Mammary epithelial cell (primary cell): Measurements from ENCODE around the gene HHLA2.

Experiments
- EZH2 ChIP-seq: IDR thresholded peaks from 2 replicates; pipeline ENCODE4 v1.6.1; 2012; ENCODE audit warnings: low read length, inconsistent platforms, borderline replicate concordance
- TF ChIP-seq, protein P1 (sequence below), 2 donors: IDR thresholded peaks in 1 of 2; conservative IDR thresholded peaks in 1 of 2; 2 replicates each; pipeline ENCODE4 v1.5.1; 2011 to 2012; ENCODE audit warnings: inconsistent platforms in 2 of 2, low read length in 2 of 2, mild to moderate bottlenecking in 2 of 2, control low read depth in 1 of 2, low read depth in 1 of 2; ENCODE audit not compliant: insufficient read depth in 1 of 2; ENCODE audit errors: extremely low read depth in 1 of 2

DNA sequence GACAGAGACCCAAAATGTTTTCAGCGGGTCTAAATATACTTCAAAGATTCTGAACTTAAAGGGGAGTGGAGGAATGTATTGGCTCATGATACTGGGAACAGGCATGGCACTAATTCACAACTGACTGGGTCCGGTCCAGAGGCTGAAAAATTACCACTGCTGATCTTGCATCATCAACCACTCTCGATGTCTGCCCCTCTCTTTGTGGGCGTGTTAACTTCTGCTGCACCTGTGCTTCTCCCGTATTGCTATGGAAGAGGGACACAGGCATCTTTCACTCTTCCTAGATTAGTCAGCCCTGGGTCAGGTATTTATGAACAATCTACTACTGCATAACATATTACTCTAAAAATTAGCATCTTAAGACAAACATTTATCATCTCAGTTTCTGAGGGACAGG is 33.2 kb downstream of the HHLA2 start:
- TF ChIP-seq, protein P1, sequence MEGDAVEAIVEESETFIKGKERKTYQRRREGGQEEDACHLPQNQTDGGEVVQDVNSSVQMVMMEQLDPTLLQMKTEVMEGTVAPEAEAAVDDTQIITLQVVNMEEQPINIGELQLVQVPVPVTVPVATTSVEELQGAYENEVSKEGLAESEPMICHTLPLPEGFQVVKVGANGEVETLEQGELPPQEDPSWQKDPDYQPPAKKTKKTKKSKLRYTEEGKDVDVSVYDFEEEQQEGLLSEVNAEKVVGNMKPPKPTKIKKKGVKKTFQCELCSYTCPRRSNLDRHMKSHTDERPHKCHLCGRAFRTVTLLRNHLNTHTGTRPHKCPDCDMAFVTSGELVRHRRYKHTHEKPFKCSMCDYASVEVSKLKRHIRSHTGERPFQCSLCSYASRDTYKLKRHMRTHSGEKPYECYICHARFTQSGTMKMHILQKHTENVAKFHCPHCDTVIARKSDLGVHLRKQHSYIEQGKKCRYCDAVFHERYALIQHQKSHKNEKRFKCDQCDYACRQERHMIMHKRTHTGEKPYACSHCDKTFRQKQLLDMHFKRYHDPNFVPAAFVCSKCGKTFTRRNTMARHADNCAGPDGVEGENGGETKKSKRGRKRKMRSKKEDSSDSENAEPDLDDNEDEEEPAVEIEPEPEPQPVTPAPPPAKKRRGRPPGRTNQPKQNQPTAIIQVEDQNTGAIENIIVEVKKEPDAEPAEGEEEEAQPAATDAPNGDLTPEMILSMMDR (conservative IDR thresholded peaks at IDR 0.05 in 1 of 2, IDR thresholded peaks at IDR 0.05 in 1 of 2; ENCODE audit: extremely low read depth in 1 of 2, insufficient read depth in 1 of 2, low read depth in 1 of 2, low read length in 2 of 2), result no peak
- no peak for TF ChIP-seq EZH2
